Fibroblast of skin of right biceps (primary cell): Measurements from ENCODE around the gene PERM1.
"Not testable (repeated sequence)": the region's sequence is repeated elsewhere in the genome, so short reads cannot be mapped to it uniquely, and the experiment has no call there.

ENCODE experiments used
- DNase-seq: peaks from one replicate; pipeline ENCODE4 v3.0.0-alpha.2; 2013

PERM1 gene

DNA sequence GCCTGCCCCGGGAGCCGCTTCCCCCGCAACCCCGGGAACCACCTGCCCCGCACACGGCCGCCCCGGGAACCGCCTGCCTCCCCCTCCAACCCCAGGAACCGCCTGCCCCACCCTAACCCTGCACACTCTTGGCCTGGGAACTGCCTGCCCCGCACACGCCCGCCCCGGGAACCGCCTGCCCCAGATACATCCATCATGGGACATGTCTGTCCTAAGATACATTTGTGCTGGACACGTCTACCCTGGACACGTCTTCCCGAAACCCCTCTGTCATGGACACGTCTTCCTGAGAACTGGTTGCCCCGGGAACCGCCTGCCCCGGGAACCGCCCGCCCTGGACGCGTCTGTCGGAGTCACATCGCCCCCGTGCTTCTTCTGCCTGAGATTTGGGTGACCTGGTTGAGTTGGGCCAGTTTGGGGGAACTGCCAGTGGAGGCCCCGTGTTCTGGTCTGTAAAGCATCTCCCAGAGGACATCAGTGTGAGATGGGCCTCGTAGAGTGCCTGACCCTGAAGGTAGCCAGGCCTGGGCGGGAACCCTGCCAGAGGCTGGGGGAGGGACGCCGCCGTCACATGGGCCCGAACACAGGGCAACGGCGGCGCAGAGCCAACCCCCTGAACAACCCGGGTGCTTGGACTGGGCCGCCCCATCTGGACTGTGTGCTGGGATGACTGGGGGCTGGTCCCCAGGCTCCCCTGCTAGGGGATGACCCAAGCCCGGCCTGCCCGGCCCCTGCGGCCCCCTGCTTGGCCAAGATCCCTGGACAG is 3.6 kb downstream of the PERM1 start:
- no peak for DNase-seq

DNA sequence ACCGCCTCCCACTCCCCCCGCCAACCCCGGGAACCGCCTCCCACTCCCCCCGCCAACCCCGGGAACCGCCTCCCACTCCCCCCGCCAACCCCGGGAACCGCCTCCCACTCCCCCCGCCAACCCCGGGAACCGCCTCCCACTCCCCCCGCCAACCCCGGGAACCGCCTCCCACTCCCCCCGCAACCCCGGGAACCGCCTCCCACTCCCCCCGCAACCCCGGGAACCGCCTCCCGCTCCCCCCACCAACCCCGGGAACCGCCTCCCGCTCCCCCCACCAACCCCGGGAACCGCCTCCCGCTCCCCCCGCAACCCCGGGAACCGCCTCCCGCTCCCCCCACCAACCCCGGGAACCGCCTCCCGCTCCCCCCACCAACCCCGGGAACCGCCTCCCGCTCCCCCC is 5.1 kb downstream of the PERM1 start:
- DNase-seq, result not testable (repeated sequence)

DNA sequence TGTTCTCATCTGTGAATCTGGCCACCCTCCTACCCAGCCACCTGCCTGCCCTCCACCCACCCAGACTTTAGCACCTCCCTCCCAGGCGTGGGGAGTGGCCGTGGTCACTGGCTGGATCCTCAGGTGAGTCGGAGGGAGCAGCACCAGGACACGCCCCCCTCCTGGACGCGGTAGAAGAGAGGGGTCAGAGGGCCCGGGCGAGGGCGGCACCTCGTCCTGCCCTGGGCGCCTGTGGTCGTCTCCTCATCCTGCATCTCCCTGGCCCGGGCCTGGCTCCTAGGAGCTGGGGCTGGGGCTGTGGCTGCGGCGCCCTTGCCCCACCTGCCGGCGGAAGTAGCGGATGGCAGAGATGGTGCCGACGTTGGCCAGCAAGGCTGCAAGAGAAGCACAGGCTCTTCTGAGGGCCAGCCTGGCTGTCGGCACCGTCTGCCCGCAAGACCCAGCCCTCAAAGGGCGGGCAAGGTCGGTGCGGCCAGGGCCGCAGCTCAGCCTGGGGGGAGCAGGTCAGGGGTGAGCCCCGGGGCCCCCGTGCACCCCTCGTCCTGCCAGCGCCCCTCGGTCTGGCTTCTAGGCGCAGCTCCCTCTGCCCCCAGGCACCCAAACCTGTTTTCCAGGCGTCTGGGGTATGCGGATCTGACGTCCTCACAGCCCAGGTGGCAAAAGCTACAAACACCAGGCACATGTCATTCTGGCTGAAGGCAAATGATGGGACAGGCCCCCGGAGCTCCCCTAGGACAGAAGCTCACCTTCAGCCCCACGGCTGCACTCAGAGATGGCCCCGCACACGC is 5.8 kb downstream of the PERM1 start:
- DNase-seq, result peak; percentile 42

DNA sequence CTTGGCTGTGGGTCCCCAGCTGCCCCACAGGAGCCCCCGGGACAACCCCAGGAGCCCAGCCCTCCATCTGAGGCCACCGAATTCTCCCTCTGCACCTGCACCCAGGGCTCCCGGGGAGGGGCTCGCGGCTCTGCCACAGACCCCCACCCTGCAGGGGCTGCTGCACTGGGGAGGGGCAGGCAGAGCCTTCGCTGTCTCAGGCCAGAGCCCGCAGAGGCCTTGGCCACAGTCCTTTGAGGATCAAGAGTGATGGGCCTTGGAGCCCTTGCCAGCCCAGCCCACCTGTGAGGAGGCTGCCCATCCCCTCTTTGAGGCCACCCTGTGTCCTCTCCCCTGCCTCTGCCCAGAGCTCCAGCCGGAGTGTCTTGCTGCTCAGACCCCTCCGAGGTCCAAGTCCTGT is 6.5 kb downstream of the PERM1 start:
- no peak for DNase-seq

DNA sequence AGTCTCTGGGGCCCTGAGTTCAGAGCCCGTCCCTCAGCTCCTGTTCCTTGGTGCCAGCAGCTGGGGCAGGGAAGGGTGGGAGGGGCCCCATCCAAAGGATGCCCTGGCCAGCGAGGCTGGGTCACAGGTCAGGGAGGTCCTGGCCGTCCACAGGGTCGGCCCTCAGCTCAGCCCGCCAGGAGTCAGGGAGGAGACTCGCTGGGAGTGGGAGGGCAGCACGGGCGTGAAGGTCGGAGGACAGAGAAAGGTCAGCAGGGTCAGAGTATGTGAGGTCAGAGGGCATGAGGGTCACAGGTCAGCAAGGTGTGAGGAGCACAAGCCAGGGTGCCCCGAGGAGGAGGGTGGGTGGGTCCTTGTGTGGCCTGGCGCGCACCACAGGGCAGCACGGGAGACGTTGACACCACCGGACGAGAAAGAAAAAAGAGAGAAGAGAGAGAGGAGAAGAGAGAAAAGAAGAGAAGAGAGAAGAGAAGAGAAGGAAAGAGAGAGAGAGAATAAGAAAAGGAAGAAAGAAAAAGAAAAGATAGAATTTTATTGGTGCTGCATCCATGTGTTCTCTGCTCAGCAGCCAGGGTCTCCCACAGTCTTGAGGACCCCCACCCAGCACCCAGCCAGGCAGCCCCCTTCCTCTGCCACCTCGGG is 7.1 kb downstream of the PERM1 start:
- DNase-seq, result no peak

DNA sequence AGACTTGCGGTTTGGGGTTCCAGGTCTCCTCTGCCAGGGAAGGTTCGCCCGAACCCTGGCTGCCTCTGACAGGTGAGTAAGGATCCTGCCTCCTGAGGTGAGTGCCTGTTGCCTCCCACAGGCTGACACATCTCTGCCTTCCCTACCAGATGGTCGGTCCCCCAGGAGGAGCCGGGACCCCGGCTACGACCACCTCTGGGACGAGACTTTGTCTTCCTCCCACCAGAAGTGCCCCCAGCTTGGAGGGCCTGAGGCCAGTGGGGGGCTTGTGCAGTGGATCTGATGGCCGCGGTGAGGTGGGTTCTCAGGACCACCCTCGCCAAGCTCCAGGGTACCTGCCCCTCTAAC is 7.6 kb downstream of the PERM1 start:
- no peak for DNase-seq

DNA sequence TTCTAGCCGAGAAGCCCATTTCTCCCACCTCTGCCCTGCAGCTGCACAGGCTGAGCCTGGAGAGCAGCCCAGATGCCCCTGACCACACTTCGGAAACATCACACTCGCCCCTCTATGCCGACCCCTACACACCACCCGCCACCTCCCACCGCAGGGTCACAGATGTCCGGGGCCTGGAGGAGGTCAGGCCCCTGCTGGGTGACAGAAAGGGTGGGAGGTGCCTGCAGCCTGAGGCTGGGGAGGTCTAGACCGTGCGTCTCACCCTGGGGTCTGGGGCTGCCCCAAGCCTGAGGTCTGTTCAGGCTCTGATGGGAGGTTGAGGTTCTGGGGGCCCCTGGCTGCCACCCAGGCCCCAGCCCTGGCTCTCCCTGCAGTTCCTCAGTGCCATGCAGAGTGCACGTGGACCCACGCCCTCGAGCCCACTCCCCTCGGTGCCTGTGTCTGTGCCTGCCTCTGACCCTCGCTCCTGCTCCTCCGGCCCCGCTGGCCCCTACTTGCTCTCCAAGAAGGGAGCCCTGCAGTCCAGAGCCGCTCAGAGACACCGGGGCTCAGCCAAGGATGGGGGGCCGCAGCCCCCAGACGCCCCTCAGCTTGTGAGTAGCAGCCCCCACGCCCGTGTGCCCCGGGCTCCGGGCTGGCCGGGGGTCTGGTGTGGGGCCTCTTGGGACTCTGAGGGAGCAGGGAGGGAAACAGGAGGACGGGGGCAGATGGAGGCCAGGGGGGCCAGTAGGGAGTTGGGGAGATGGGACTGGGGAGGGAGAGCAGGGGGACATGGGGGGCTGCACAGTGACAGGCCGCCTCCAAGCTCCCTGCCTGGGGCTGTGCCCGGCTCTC is 8.2 kb downstream of the PERM1 start:
- no peak for DNase-seq

DNA sequence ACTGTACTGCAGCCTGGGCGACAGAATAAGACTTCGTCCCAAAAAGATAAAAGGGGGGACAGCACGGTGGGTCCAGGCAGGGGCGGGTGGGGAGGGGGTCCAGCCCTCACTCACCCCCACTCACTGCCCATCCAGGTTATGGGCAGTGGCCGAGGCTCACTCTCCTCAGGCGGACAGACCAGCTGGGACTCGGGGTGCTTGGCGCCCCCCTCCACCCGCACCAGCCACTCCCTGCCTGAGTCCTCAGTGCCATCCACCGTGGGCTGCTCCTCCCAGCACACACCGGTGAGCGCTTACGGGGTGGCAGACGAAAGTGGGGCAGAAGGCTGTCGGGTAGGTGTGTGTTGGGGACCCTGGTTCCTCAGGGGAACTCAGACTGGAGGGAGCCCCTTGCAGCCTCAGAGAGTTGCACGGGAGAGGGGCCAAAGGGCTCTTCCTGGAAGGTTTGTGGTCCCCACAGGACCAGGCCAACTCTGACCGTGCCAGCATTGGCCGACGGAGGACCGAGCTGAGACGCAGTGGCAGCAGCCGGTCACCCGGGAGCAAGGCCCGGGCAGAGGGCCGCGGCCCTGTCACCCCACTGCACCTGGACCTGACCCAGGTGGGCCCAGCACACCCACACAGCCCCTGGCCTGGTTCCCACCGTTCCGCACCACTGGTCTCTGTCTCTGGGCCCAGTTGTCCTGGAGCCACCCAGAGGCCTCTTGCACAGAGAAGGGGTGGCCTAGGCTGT is 9.0 kb downstream of the PERM1 start:
- DNase-seq, result no peak

DNA sequence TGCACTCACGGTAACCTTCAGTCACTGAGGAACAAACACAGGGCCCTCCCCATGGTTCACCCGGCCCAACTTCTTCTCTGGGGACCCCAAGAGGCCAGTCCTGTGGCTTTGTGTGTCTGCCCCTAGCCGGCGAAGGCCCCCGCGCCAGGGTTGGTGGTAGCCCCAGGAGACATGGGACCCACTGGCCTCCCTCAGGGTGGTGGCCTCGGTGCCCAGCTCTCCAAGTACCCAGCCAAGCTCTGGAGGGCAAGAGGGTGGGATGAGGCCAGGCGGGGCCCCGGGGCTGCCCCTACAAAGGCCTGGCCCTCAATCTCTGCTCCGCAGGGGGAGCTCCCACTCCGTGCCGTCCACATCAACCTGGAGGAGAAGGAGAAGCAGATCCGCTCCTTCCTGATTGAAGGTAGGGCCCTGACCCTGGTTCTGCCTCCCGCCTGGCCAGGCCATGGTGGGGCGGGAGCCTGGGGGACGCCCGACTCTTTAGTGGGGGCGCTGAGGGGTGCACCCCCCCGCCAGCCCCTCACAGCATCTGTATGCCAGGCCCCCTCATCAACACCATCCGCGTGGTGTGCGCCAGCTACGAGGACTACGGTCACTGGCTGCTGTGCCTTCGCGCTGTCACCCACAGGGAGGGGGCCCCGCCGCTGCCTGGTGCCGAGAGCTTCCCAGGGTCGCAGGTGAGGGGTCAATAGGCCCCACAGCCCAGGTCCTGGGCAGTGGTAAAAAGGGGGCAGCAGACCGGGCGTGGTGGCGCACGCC is 10.0 kb downstream of the PERM1 start:
- no peak for DNase-seq

DNA sequence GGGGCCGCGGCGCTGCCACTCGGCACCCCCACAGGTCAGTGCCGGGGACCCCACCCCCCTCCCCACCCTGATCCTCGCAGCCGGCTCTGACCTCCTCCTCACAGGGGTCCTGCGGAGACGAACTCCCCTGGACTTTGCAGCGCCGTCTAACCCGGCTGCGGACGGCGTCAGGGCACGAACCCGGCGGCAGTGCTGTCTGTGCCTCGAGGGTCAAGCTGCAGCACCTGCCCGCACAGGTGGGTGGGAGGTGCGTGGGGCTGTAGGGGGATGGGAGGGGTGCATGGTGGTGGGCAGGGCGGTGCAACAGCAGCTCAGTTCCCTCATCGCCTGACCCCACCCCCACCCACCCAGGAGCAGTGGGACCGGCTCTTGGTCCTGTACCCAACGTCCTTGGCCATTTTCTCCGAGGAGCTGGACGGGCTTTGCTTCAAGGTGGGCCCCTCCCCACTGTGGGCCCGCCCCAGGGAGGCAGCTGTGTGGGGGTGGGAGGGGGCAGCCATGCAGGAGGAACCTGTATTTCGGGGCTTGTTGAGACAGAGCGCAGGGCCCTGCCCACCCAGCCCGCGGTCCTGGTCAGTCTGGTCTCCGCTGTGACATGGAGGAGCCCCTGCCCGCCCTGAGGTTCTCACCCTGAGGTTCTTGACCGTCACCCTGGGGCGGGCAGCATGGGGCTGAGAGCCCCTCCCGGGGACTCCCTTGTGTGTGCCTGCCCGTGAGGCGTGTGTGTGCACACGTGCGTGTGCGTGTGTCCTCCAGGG is 10.7 kb downstream of the PERM1 start:
- DNase-seq, result no peak

DNA sequence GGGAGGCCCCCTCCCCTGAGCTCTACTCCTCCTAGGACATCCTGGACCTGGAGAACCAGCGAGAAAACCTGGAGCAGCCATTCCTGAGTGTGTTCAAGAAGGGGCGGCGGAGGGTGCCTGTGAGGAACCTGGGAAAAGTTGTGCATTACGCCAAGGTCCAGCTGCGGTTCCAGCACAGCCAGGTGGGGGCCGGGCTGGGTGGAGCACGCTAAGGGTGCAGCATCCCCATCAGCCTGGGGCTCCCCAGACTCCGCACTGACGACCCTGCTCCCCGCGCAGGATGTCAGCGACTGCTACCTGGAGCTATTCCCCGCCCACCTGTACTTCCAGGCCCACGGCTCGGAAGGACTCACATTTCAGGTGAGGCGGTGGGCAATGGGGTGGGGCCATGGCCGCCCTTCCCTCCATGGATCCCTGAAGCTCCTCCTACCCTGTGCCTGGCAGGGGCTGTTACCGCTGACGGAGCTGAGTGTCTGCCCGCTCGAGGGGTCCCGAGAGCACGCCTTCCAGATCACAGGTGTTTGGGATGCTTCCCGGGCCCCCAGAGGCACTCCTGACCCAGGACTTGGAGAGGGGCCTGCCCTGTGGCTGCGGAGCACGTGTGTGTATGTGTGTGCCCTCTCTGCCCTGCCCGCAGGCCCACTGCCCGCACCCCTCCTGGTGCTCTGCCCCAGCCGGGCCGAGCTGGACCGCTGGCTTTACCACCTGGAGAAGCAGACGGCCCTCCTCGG is 11.5 kb downstream of the PERM1 start:
- no peak for DNase-seq

DNA sequence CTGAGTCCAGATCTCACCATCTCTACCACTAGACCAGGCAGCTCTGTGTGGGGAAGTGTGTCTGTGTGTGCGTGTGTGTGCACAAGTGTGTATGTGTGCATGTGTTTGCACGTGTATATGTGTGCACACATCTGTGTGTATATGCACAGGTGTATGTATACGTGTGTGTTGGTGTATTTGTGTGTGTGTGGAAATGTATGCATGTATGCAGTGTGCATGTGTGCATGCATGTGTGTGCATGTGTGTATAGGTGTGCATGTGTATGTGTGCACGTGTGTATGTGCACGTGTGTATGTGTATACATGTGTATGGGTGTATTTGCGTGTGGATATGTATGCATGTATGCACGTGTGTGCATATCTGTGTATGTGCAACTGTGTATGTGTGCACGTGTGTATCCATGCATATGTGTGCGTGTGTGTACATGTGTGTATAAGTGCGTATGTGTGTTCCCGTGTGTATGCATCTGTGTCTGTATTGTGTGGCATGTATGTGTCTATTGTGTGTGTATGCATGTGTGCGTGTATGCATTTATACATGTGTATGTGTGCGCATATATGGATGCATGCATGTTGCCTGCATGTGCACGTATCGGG is 12.5 kb downstream of the PERM1 start:
- DNase-seq, result no peak

DNA sequence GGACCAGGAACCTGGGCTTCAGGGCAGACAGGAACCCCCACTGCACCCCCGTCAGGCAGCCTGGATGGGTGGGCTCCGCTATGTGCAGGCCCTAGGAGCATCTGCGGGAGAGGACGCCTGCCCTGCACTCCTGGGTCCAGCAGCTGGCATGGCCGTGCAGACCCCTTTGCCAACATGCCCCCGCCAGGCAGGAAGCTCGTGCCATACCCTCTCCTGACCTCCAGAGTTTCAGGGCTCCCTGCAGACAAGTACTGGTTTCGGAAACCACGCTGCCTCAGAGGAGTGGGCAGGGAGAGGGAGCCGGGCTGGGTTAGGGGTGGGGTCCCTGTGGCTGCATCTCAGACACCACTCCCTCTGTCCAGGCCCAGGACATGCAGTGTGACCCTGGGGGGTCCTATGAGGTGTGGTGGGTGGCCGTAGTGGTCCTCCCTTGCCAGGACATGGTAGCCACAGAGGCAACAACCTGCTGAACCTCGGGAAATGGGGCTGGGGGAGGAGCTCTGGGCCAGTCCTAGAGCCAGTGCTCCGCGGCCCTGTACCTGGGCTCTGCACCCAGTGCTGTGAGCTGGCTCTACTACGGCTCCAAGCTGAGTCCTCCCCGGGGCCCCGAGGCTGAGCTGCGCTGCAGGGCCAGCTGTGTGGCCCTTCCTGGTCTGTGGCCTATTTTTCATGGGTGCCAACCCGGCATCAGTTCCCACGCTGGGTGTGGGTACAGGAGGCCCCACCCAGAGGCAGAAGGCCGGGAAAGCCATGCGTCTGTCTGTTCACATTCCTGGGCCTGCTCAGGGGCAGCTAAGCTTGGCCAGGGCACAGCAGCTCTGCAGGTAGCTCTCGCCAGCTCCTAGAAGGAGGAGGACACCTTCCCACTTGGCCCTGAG is 14.2 kb downstream of the PERM1 start:
- no peak for DNase-seq

DNA sequence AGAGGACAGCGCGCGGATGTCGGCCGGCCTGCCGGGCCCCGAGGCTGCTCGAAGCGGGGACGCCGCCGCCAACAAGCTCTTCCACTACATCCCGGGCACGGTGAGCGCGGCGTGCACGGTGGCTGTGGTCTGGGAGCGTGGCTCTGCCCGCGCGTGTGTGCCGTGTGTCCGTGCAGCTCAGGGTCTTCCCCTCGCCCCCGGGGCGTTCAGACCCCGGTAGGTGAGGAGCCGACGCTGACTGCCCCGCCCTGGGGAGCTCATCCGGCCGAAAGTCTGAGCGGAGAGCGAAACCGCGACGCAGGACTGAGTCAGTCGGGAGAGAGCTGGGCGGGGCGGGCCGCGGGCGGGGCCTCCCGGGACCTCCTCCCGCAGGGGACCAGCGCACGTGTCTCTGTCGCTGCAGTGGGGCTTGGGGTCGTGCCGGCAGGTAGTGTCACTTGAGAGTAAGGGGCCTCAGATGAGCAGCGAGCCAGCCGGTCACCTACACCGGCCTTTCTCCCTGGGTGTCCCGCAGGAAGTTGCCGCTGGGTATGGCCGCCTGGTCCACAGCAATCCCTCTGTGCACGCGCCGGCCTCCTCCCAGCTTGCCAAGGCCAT is 15.1 kb downstream of the PERM1 start:
- peak; percentile 74 for DNase-seq

DNA sequence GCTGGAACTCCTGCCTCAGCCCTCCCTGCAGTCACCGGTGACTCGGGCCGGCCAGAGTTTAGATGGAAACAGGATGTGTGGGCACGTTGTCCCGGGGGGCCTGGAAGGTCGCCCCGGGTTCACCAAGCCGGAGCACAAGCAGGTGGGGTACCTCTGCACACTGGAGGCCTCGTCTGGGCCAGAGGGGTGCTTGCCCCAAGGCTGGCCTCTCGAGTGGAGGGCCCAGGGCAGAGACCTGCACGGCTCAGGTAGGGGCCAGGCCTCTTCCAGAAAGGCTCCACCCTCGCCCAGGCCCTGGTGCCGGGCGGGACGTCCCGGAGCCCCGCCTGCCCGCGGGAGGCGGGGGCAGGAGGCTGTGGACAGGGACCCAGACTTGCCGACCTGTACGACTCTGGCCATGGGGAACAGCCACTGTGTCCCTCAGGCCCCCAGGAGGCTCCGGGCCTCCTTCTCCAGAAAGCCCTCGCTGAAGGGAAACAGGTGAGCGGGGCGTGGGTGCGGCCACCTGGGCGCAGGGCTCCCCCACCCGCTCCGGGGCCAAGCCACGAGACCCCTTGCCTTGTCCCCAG is 15.7 kb downstream of the PERM1 start, which contains the start of gene PLEKHN1:
Gene PLEKHN1 (plus strand): TSS at position 348 of the 569 bp plus-strand sequence. CDS start 50 bp downstream, at position 398.
- DNase-seq, result peak; percentile 66

DNA sequence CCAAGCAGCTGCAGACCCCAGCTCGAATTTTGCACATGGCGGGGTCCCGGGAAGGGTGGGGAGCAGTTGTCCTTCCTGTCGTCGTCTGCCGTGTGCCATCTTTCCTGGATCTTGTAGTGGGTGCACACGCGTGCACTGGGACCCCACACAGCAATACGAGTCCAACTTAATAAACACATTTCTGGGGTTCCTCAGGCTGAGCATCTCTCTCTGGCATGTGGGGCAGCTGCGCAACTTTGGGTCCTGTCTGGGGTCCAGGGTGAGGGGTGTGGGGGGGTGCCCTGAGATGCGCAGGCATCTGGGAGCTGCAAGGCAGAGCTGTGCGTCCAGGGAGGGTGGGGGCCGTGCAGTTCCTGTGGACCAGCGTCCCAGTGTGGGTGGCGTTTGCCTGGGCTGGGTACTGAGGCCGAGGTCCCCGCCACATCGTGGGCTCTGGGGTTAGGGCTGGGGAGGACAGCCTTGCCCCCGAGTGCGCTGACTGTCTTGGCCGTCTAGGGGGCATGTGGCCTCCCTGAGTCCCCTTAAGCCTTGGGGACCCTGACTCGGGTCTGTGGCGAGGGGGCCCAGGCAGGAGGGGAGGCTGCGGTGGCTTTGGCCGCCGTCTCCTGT is 16.3 kb downstream of the PERM1 start:
- no peak for DNase-seq
